ENCODE results near the gene DBX2.
"Not testable (repeated sequence)": the region's sequence is repeated elsewhere in the genome, so short reads cannot be mapped to it uniquely, and the experiment has no call there.

DBX2 gene

DNA sequence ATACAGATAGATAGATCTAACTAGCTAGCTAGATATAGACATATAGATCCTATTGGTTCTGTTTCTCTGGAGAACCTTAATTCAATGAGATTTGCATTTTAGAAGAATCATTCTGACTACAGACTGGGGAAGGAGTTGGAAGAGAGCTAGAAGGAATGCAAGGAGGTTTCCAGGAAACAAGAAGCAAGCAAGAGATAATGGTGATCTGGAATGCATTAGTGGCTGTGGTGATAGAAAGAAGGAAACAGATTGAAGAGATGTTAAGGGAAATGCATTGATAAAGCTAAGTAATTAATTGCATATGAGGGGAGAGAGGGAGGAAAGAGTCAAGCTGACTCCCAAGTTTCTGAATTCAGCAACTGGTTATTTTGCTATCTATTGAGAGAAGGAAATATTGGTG is 42.7 kb downstream of the DBX2 start:
- no peak for DNase-seq

DNA sequence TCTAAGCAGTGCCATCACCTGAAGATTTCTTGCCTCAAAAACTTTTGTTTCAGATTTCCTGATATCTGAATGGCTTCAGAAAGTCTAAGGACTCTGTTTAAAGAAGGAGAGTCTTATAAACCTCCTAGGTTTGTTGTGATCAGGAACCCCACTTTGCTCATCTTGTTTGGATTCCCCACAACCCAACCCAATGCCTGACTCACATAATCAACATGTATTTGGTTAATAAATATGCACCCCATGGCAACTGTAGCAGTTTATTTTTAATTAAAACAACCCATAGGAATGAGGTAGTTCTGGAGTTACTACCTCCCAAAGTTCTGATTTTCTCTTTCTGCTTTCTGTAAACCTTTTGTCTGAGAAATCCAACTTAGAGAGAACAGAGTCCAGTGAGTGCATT is 51.5 kb downstream of the DBX2 start:
- no peak for DNase-seq

DNA sequence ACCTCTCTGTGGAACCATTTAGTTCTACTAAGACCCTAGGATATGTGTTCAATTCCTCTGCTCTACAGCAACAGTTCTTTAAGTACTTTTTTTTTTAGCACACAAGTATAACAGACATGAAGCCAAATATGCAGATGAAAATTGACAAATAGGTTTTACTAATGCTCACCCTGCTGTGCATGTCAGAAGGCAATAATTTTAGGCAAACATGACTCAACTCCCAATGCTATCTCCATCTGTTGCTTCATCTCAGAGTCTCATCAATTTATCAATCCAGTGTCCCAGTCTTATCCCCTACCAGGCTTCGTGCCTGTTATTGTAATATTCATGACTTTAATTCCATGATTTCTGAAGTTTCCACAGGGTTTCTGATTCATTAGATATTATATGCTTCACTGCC is 57.7 kb downstream of the DBX2 start:
- DNase-seq, result no peak

DNA sequence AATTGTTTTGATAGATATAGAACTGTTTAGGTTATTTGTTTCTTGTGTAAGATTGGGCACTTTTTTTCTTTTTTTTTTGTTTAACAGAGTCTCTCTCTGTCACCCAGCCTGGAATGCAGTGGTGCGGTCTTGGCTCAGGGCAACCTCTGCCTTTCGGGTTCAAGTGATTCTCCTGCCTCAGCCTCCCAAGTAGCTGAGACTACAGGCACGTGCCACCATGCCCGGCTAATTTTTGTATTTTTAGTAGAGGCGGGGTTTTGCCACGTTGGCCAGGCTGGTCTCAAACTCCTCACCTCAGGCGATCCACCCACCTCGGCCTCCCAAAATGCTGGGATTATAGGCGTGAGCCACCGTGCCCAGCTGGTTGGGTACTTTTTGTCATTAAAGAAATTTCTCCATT is 66.0 kb downstream of the DBX2 start:
- not testable (repeated sequence) for DNase-seq

DNA sequence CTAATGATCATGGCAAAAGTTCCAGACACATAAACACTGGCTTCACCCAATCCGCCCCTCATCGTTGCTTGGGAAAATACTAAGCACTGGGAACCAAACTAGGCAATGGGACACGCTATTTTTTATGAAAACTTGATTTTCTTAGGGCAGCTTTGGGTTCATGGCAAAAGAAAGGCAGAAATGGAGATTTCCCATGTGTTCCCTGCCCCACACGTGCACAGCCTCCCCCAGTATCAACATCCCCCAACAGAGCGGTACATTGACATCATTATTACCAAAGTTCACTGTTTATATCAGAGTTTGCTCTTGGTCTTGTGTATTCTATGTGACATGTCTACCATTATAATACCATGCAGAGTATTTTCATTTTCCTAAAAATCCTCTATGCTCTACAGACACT is 71.0 kb downstream of the DBX2 start:
- no peak for DNase-seq

DNA sequence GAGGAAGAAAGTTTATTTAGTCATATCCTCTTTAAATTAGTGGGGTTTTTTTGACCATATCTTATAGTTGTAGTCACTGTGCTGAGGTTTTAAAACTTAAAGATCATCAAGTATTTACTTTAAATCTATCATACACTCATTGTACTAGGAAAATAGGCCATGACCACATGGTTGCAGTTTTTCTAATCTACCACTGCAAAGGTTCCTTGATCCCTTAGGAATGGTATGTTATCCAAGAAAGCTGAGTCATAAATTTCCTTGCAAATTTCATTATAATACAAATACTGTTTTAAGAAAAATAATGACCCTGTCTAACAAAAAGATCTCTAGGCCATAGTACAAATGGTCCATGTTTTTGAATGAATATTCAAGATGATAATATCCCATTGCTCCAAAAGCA is 74.7 kb downstream of the DBX2 start:
- DNase-seq, result no peak

DNA sequence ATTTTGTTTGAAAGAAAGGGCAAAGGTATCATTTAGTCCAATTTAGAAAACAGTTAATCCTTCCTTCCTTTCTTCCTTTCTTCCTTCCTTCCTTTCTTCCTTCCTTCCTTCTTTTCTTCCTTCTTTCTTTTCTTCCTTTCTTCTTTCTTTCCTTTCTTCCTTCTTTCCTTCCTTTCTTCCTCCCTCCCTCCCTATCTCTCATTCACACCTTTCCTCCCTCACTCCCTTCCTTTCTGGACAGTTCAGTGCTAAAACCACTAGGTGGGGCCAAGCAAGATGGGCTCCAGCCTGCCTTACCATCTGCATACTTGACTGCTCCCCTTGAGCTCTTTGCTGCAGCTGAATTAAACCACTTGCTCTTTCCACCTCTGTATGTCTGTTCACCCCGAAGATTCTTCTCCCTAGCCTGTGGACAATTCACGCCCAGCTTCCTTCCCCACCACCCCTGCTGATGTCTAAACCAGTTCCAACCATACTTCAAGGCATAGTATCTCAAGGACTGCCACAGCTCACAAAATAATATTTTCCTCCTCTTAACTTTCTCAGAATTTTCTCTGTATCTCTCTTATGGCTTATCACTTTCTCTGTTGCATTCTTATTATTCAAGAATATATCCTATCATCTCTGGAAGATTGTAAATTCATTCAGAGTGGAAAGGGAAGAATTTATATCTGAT is 78.0 kb downstream of the DBX2 start:
- no peak for DNase-seq

DNA sequence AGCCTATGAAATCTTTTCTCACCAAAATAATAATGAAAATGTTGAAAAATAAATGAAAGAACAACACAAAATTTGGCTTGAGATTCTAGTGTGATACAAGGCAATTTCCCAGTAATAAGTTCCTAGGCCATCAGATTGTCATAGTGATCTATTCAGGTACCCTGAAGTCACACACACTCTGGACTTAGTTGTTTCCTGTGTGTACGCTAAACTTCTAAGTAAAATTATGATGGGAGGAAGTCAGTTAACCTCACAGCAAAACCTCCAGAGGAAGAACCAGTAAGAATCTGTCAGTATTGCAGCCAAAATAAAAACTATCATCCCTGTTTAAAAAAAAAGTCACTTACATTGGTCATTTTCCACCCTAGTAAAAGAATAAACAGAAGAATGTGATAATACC is 81.9 kb downstream of the DBX2 start:
- no peak for DNase-seq

Data from cerebellar nuclear complex (tissue), 1 donor.